Trophoblast cell (in vitro differentiated cells and primary cell): ENCODE results near the gene SLC17A9.

Source experiments
- DNase-seq, 2 donors: peaks; one replicate each; pipeline ENCODE4 v3.0.0-alpha.2; 2016
- H2AFZ ChIP-seq: 2 replicates; pipeline ENCODE4 v1.6.1; 2013; ENCODE audit warnings: low read length, moderate library complexity, mild to moderate bottlenecking; ENCODE audit not compliant: insufficient read depth, poor library complexity
- H2AK5ac ChIP-seq: 2 replicates; pipeline ENCODE4 v1.6.1; 2013; ENCODE audit warnings: mild to moderate bottlenecking, low read length
- H2BK120ac ChIP-seq: 2 replicates; pipeline ENCODE4 v1.6.1; 2013; ENCODE audit warnings: low read length, mild to moderate bottlenecking, moderate library complexity; ENCODE audit not compliant: insufficient read depth, poor library complexity
- H2BK12ac ChIP-seq: 2 replicates; pipeline ENCODE4 v1.6.1; 2013; ENCODE audit warnings: mild to moderate bottlenecking, low read length, moderate library complexity
- H2BK5ac ChIP-seq: 2 replicates; pipeline ENCODE4 v1.6.1; 2013; ENCODE audit warnings: low read length, low read depth, moderate library complexity, mild to moderate bottlenecking; ENCODE audit not compliant: poor library complexity
- H3K14ac ChIP-seq: 2 replicates; pipeline ENCODE4 v1.6.1; 2013; ENCODE audit warnings: mild to moderate bottlenecking, low read length
- H3K18ac ChIP-seq: 2 replicates; pipeline ENCODE4 v1.6.1; 2013; ENCODE audit warnings: mild to moderate bottlenecking, low read length
- H3K23ac ChIP-seq: 2 replicates; pipeline ENCODE4 v1.6.1; 2013; ENCODE audit warnings: low read length
- H3K27ac ChIP-seq: 2 replicates; pipeline ENCODE4 v1.5.1; 2013; ENCODE audit warnings: low read depth, mild to moderate bottlenecking, inconsistent platforms, low read length, moderate library complexity
- H3K27me3 ChIP-seq: 2 replicates; pipeline ENCODE4 v1.6.1; 2013; ENCODE audit warnings: inconsistent platforms, mild to moderate bottlenecking, low read length, moderate library complexity; ENCODE audit not compliant: insufficient read depth
- H3K36me3 ChIP-seq, 2 experiments: 1 replicate in 1 of 2; 2 replicates in 1 of 2; pipeline ENCODE4 v1.6.1; 2013; ENCODE audit warnings: low read length in 2 of 2, mild to moderate bottlenecking in 2 of 2, moderate library complexity in 1 of 2; ENCODE audit not compliant: insufficient read depth in 2 of 2, control insufficient read depth in 1 of 2
- H3K4ac ChIP-seq: 2 replicates; pipeline ENCODE4 v1.6.1; 2013; ENCODE audit warnings: low read depth, mild to moderate bottlenecking, low read length, moderate library complexity
- H3K4me1 ChIP-seq, 2 experiments: 1 replicate in 1 of 2; 2 replicates in 1 of 2; pipeline ENCODE4 v1.6.1; 2013; ENCODE audit warnings: low read length in 2 of 2, mild to moderate bottlenecking in 2 of 2, moderate library complexity in 1 of 2; ENCODE audit not compliant: insufficient read depth in 2 of 2, control insufficient read depth in 1 of 2
- H3K4me2 ChIP-seq: 2 replicates; pipeline ENCODE4 v1.6.1; 2013; ENCODE audit warnings: inconsistent platforms, mild to moderate bottlenecking, low read length, moderate library complexity
- H3K4me3 ChIP-seq: 2 replicates; pipeline ENCODE4 v1.5.1; 2013; ENCODE audit warnings: mild to moderate bottlenecking, low read depth, low read length, inconsistent platforms
- H3K79me1 ChIP-seq: one replicate; pipeline ENCODE4 v1.6.1; 2013; ENCODE audit warnings: low read length
- H3K79me2 ChIP-seq: 2 replicates; pipeline ENCODE4 v1.6.1; 2013; ENCODE audit warnings: low read length, mild to moderate bottlenecking; ENCODE audit not compliant: control insufficient read depth, insufficient read depth, poor library complexity
- H3K9ac ChIP-seq: 2 replicates; pipeline ENCODE4 v1.6.1; 2013; ENCODE audit warnings: mild to moderate bottlenecking, low read length
- H3K9me3 ChIP-seq: 2 replicates; pipeline ENCODE4 v1.6.1; 2013; ENCODE audit warnings: low read depth, mild to moderate bottlenecking, control low read depth, inconsistent platforms, low read length; ENCODE audit not compliant: insufficient read depth
- H4K12ac ChIP-seq: 2 replicates; pipeline ENCODE4 v1.6.1; 2013; ENCODE audit warnings: low read depth, mild to moderate bottlenecking, low read length, moderate library complexity
- H4K8ac ChIP-seq: 2 replicates; pipeline ENCODE4 v1.6.1; 2013; ENCODE audit warnings: low read depth, mild to moderate bottlenecking, low read length, moderate library complexity
- H4K91ac ChIP-seq: one replicate; pipeline ENCODE4 v1.6.1; 2013; ENCODE audit warnings: low read depth, mild to moderate bottlenecking, low read length, moderate library complexity
- WGBS: extraction: QIAGEN DNeasy Blood & Tissue Kit; methylation state at CpG from one replicate; pipeline ENCODE4 v1.1.7; 2013; ENCODE audit warnings: missing lambda C conversion rate; ENCODE audit not compliant: insufficient read length, insufficient coverage; ENCODE audit errors: extremely low coverage; 5-methylcytosine and 5-hydroxymethylcytosine counted together

Gene SLC17A9

DNA sequence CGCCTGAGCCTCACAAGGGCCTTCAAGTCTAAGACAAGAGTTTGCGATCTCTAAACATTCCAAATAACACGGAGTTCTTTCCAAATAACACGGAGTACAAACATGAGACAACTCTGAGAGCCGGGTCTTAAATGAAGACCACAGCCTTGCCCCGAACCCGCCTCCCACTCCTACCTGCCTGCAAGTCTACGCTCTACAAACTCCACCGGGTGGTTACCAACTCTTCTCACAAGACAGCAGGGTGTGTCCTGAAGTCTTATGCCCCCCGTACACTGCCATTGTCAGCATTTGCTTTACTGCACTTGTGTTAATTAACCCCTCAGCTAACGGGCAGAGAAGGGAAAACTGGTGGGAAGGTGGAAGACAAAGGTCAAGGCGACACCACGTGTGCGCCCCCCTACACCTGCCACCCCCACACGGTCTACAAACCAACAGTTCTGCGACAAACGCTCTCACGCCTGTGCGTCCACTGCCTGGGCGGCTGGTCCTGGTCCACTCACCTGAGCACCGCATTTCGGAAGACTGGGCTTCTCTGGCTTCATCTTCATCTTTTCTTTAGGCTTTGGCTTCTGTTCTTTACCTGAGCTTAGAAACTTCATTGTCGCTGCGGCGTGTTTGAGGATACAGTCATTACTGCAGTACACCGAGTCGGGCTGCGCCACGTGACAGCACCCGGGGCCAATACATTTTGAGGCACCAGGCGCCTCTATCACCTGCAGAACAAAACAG is 45.7 kb upstream of the SLC17A9 start:
- Histone ChIP-seq H3K4me1 (peaks cover 0 to 2% of the 10 kb centered on the region in 2 experiments), H3K36me3 (peaks cover 77 to 86% of the 10 kb centered on the region in 2 experiments), H3K9ac (no peak overlapping the region), H3K18ac (no peak overlapping the region), H3K27ac (no peak overlapping the region), H3K27me3 (no peaks in the 10 kb centered on the region), H3K79me2 (no peaks in the 10 kb centered on the region), H2AK5ac (no peak overlapping the region), H4K91ac (no peak overlapping the region), H2BK120ac (no peak overlapping the region), H3K9me3 (no peaks in the 10 kb centered on the region), H3K4me2 (no peak overlapping the region), H3K14ac (no peak overlapping the region), H2BK5ac (no peak overlapping the region), H2AFZ (no peak overlapping the region), H3K4ac (no peak overlapping the region), H4K8ac (no peak overlapping the region), H4K12ac (no peak overlapping the region), H3K79me1 (no peaks in the 10 kb centered on the region), H3K4me3 (no peak overlapping the region), H2BK12ac (no peak overlapping the region), H3K23ac (no peak overlapping the region)
- DNase-seq: no peak
- no CpG with 5 or more reads among the region's 31 CpGs for WGBS

GRCh38 chr20:62907384-62908317 is 44.9 kb upstream of the SLC17A9 start:
- H3K36me3 ChIP-seq: peaks cover 76 to 84% of the 10 kb centered on the region in 2 experiments
- H3K79me2 ChIP-seq: no peaks in the 10 kb centered on the region
- DNase-seq: no peak
- no peak overlapping the region for H2BK120ac ChIP-seq
- no peak overlapping the region for H3K18ac ChIP-seq
- no peak overlapping the region for H2BK12ac ChIP-seq
- H3K9ac ChIP-seq: no peak overlapping the region
- no peak overlapping the region for H3K14ac ChIP-seq
- H4K91ac ChIP-seq: no peak overlapping the region
- no peak overlapping the region for H2AK5ac ChIP-seq
- no peak overlapping the region for H3K27ac ChIP-seq
- no peak overlapping the region for H2BK5ac ChIP-seq
- WGBS: no CpG with 5 or more reads among the region's 16 CpGs
- H4K8ac ChIP-seq: no peak overlapping the region
- no peaks in the 10 kb centered on the region for H3K9me3 ChIP-seq
- no peak overlapping the region for H3K23ac ChIP-seq
- H3K4me2 ChIP-seq: no peak overlapping the region
- no peak overlapping the region for H3K4me3 ChIP-seq
- no peak overlapping the region for H4K12ac ChIP-seq
- no peak overlapping the region for H3K4ac ChIP-seq
- no peak overlapping the region for H2AFZ ChIP-seq
- H3K79me1 ChIP-seq: no peaks in the 10 kb centered on the region
- H3K4me1 ChIP-seq: no peaks in the 10 kb centered on the region
- H3K27me3 ChIP-seq: no peaks in the 10 kb centered on the region

DNA sequence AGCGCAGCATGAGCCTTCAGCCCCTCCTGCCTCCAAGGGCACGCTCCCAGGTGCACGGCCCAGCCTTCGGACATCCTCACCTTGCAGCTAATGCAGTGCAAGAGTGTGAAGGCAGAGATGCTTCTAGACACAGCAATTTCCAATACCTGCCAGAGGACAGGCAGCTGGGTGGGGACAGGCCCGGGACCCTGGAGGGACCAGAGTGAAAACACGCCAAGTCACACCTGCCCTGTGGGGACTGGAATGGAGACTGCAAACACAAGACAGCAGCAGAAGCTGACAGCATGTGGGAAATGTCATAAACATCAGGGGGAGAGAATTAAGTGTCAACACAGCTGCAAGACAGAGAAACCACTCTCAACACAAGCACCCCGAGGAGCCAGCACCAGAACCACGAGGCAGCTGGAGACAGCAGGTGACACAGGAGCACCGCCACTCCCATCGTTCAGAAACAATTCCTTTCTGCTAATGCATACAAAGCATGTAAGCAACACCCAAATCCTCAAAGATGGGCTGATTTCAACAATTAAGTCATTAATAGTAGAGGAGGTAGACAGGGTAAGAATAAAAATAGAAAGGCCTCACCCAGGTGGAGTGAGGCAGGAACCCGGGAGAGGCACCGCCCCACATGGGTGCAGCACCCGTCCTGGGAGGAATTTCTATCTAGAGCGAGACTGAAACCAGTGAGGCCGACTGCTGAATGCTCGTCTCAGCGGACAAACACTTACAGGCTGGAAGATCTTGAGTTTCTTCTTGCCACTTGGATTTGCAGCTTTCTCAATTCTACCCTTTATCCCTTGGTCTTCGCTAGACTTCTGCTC is 43.3 kb upstream of the SLC17A9 start:
- no peak overlapping the region for H3K4me2 ChIP-seq

GRCh38 chr20:62910217-62910766 is 42.2 kb upstream of the SLC17A9 start:
- H3K4me1 ChIP-seq: peaks cover 3 to 4% of the 10 kb centered on the region in 2 experiments
- no peaks in the 10 kb centered on the region for H3K79me1 ChIP-seq
- H3K27ac ChIP-seq: no peak overlapping the region
- H2BK12ac ChIP-seq: no peak overlapping the region
- no peak overlapping the region for H4K8ac ChIP-seq
- H3K79me2 ChIP-seq: peaks cover 8% of the 10 kb centered on the region
- WGBS: no CpG with 5 or more reads among the region's 11 CpGs
- no peak overlapping the region for H2BK120ac ChIP-seq
- peak overlapping the region; percentile 7 for H3K9ac ChIP-seq
- no peak overlapping the region for H3K23ac ChIP-seq
- H4K12ac ChIP-seq: no peak overlapping the region
- no peak overlapping the region for H3K4me2 ChIP-seq
- no peaks in the 10 kb centered on the region for H3K27me3 ChIP-seq
- no peak overlapping the region for H3K4me3 ChIP-seq
- H2AFZ ChIP-seq: no peak overlapping the region
- no peak overlapping the region for H2AK5ac ChIP-seq
- no peak for DNase-seq
- no peak overlapping the region for H2BK5ac ChIP-seq
- no peak overlapping the region for H3K18ac ChIP-seq
- no peaks in the 10 kb centered on the region for H3K9me3 ChIP-seq
- no peak overlapping the region for H4K91ac ChIP-seq
- H3K36me3 ChIP-seq: peaks cover 70 to 71% of the 10 kb centered on the region in 2 experiments
- no peak overlapping the region for H3K4ac ChIP-seq
- no peak overlapping the region for H3K14ac ChIP-seq

More for the DNA sequence above, 43.3 kb upstream of the SLC17A9 start:
- H3K23ac ChIP-seq: no peak overlapping the region
- H2BK12ac ChIP-seq: no peak overlapping the region
- H3K18ac ChIP-seq: no peak overlapping the region
- no peaks in the 10 kb centered on the region for H3K9me3 ChIP-seq
- H2AFZ ChIP-seq: no peak overlapping the region
- H4K12ac ChIP-seq: no peak overlapping the region
- no peaks in the 10 kb centered on the region for H3K79me1 ChIP-seq
- no peak overlapping the region for H3K4me3 ChIP-seq
- H3K4ac ChIP-seq: no peak overlapping the region
- no peak overlapping the region for H2AK5ac ChIP-seq
- H4K8ac ChIP-seq: no peak overlapping the region
- H3K4me1 ChIP-seq: no peaks in the 10 kb centered on the region
- no peak overlapping the region for H3K27ac ChIP-seq
- peaks cover 2% of the 10 kb centered on the region for H3K79me2 ChIP-seq
- no peak overlapping the region for H4K91ac ChIP-seq
- no CpG with 5 or more reads among the region's 18 CpGs for WGBS
- H3K27me3 ChIP-seq: no peaks in the 10 kb centered on the region
- peaks cover 77 to 79% of the 10 kb centered on the region in 2 experiments for H3K36me3 ChIP-seq
- H3K14ac ChIP-seq: no peak overlapping the region
- H3K9ac ChIP-seq: no peak overlapping the region
- H2BK5ac ChIP-seq: no peak overlapping the region
- DNase-seq: no peak
- no peak overlapping the region for H2BK120ac ChIP-seq
